Pancreas (tissue), 10 donors: ENCODE results near the gene SELENON. TPM values are rescaled to one million over a fixed set of nuclear protein-coding genes. Genes with fewer than 3 reads are reported as not detected.

Experiments used
- ATAC-seq, 4 donors: fragments of 200-7000 bp; cut with Tn5 transposase; one replicate each; pipeline versions ENCODE4 v1.8.0 to v1.9.1; 2020; ENCODE audit warnings: mild to moderate bottlenecking in 4 of 4, moderate library complexity in 4 of 4
- DNase-seq, 6 donors: peaks; one replicate each; pipeline ENCODE4 v3.0.0-alpha.2; 2020
- FAIRE-seq: peaks from 2 replicates; lab custom pipeline; 2012; peaks lifted over from hg19 to GRCh38; lab: Jason Lieb, UNC
- H3K27ac ChIP-seq, 4 donors: fragments of 200-600 bp; sonication (generic); 1 replicate in 3 of 4; 2 replicates in 1 of 4; pipeline versions ENCODE4 v1.5.0 to v1.8.0; 2020
- H3K27me3 ChIP-seq, 4 donors: fragments of 200-600 bp; one replicate each; pipeline ENCODE4 v1.8.0; 2021
- H3K36me3 ChIP-seq, 3 donors: fragments of 200-600 bp; sonication (generic) in 1 of 3; one replicate each; pipeline versions ENCODE4 v1.5.0 to v1.8.0; 2020 to 2021
- H3K4me1 ChIP-seq, 3 donors: fragments of 200-600 bp; one replicate each; pipeline ENCODE4 v1.8.0; 2021
- H3K4me3 ChIP-seq, 4 donors: fragments of 200-600 bp; sonication (generic) in 2 of 4; one replicate each; pipeline versions ENCODE4 v1.5.0 to v1.8.0; 2020 to 2021
- H3K9me3 ChIP-seq, 4 donors: fragments of 200-600 bp; one replicate each; pipeline ENCODE4 v1.8.0; 2021
- WGBS, 2 donors: extraction: QIAGEN DNeasy Blood & Tissue Kit; methylation state at CpG; one replicate each; pipeline ENCODE4 v1.1.7; 2013; 5-methylcytosine and 5-hydroxymethylcytosine counted together
- intact Hi-C, 3 donors: fragments of 100-400 bp; cut with DNase I; formaldehyde crosslinking; loops; one replicate each; pipeline versions ENCODE4 v1.11.1 to v1.14.2; 2022
- polyA plus RNA-seq, 2 donors: library from polyadenylated mRNA; stranded (reverse); fragments of 200-250 nt; gene quantifications; one replicate each; pipeline ENCODE4 v1.2.3, GENCODE V29; 2013
- total RNA-seq, 6 donors: library from RNA; stranded (reverse); fragmentation: NEBNext Ultra II Directional in 4 of 6; extraction: Animal tissue kit (Norgen Biotek cat#: 25700) in 4 of 6; gene quantifications; one replicate each; pipeline versions ENCODE4 v1.2.1 to v1.2.4, GENCODE V29; 2021 to 2023
- TF ChIP-seq, protein P1 (sequence below), 4 donors: fragments of 200-600 bp; sonication (generic) in 3 of 4; IDR thresholded peaks; one replicate each; pipeline versions ENCODE4 v1.5.0 to v1.8.0; 2021; ENCODE audit warnings: antibody characterized with exemption in 4 of 4
- donor health status: healthy with polysubstance abuse.
- donor health status: DM: no; HTN: no; CAD: no; lungs with moderate emphysema.
- donor health status: DM: no; HTN: no; CAD: no.
- donor health status: control.
- donor health status: control.
- donor health status: Bipolar disorder and iron deficiency.
- donor health status: DM: yes; HTN: yes; CAD: no.
- donor health status: DM: no; HTN: no; CAD: no.
- donor health status: DM: no; HTN: no; CAD: no.
- donor health status: DM: yes; HTN: yes; CAD: no.

The SELENON gene
- total and polyA plus RNA-seq, 8 donors, result 27.8 to 48.3 (median 37.9) TPM

DNA sequence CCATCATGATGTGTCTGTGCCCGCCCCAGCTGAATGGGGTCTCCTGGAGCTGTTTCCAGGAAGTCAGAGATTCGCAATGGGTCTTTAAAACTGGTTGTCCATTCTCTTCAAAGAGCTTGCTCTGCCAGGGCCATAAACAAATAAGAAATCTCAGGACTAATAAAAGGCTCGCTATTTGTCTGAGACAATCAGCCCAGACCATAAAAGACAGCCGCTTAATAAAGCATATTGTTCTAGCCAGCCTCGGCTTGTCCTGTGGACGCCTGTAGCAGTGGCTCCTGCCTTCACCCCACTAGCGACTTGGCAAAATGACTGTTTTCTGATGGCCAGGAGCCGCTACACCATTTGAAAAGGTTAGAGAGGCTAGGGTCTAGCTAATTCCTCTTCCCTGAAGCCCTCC, 20.6 kb upstream of the SELENON start:
- intact Hi-C loops, result no loop called here
- ATAC-seq, result no peak
- H3K9me3 ChIP-seq, result no peaks in the 10 kb centered on the region
- peaks cover 5 to 27% (median 20%) of the 10 kb centered on the region in 3 donors for H3K4me1 ChIP-seq
- DNase-seq, result no peak
- no peaks in the 10 kb centered on the region for H3K36me3 ChIP-seq
- no peaks in the 10 kb centered on the region for H3K27me3 ChIP-seq
- H3K27ac ChIP-seq, result no peak overlapping the region
- no peak overlapping the region for H3K4me3 ChIP-seq
- no peak for FAIRE-seq
- TF ChIP-seq, protein P1, sequence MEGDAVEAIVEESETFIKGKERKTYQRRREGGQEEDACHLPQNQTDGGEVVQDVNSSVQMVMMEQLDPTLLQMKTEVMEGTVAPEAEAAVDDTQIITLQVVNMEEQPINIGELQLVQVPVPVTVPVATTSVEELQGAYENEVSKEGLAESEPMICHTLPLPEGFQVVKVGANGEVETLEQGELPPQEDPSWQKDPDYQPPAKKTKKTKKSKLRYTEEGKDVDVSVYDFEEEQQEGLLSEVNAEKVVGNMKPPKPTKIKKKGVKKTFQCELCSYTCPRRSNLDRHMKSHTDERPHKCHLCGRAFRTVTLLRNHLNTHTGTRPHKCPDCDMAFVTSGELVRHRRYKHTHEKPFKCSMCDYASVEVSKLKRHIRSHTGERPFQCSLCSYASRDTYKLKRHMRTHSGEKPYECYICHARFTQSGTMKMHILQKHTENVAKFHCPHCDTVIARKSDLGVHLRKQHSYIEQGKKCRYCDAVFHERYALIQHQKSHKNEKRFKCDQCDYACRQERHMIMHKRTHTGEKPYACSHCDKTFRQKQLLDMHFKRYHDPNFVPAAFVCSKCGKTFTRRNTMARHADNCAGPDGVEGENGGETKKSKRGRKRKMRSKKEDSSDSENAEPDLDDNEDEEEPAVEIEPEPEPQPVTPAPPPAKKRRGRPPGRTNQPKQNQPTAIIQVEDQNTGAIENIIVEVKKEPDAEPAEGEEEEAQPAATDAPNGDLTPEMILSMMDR (IDR thresholded peaks at IDR 0.05), result no peak
- 95 to 99% methylated on average over 8 of the region's 8 CpGs for WGBS, 2 donors

DNA sequence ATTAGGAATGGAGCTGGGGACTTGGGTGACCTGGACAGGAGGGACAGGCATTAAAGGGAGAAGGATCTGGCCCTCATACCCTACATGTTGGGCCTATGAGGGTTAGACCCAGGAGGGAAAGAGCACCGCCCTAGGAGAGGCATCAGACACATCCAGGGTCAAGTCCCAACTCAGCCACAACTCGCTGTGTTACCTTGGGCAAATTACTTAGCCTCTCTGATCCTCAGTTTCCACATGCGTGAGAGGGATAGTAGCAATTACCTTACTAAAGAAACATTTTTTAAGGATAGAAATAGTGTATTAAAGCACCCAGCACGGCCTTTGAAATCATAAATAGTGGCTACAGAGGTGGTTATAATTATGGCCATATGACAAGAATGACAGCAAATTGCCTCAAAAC, 20.1 kb upstream of the SELENON start:
- H3K27ac ChIP-seq, result no peak overlapping the region
- no peak for ATAC-seq
- no peaks in the 10 kb centered on the region for H3K36me3 ChIP-seq
- no peak for DNase-seq
- no peaks in the 10 kb centered on the region for H3K27me3 ChIP-seq
- H3K4me1 ChIP-seq, result peaks cover 0 to 22% (median 18%) of the 10 kb centered on the region in 3 donors
- H3K9me3 ChIP-seq, result no peaks in the 10 kb centered on the region
- no peak for FAIRE-seq
- intact Hi-C loops, result no loop called here
- TF ChIP-seq, protein P1 (IDR thresholded peaks at IDR 0.05), result no peak
- 94 to 95% methylated on average over 4 of the region's 4 CpGs for WGBS, 2 donors
- no peak overlapping the region for H3K4me3 ChIP-seq

DNA sequence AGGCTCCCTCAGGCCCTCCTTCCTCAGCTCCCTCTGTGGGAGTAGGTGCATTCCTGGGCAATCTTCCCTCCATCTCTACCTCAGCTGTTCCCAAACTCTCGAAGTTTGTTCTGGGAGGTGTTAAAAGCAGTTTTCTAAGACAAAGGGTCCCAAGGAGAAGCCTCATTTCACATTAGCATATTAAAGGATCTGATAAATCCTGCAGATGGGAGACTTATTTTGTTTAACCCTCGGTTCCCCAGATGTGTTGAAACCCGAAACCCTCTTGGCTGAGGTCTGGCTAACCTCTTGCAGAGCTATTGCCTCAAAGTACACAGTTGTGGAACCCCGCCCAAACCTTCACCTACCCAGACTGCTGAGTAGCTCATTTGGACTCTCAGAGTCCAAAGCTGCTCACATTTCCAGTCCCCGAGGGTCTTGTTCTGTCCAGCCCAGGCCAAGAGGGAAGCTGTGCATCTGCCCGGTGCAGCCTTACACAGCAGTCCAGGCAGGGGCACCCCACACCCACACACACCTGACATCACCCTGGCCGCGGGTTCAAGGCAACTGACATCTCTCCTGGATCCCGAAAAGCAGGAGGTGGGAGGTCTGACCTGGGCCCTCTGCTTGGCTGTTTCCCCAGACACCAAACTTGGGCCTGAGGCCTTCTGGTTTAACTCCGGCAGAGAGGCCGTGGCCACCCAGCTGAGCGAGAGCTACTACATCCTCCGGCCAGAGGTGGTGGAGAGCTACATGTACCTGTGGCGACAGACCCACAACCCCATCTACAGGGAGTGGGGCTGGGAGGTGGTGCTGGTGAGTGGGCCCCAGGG, 19.5 kb upstream of the SELENON start:
- H3K9me3 ChIP-seq, result no peaks in the 10 kb centered on the region
- 86 to 90% methylated on average over 14 of the region's 14 CpGs for WGBS, 2 donors
- H3K4me1 ChIP-seq, result peaks cover 0 to 18% (median 15%) of the 10 kb centered on the region in 3 donors
- ATAC-seq (no peak), FAIRE-seq (no peak), DNase-seq (no peak)
- intact Hi-C loops, result no loop called here
- TF ChIP-seq, protein P1 (IDR thresholded peaks at IDR 0.05), result no peak
- H3K27ac ChIP-seq, result no peak overlapping the region
- no peaks in the 10 kb centered on the region for H3K36me3 ChIP-seq
- H3K27me3 ChIP-seq, result no peaks in the 10 kb centered on the region
- H3K4me3 ChIP-seq, result no peak overlapping the region

DNA sequence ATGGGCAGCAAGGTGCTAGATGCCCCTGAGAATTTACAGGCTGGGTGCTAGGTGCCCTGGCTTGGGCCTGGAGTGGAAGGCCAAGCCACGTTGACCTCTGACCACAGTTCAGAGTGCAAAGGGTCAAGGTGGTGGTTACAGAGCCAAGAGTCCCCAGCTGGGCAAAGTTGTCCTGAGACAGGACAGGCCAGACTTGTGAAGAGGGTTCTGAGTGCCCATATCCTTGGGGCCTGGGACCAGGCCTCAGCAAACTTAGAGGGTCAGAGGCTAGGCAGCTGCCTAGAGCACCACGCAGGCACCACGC, 18.9 kb upstream of the SELENON start:
- Histone ChIP-seq H3K27ac (no peak overlapping the region), H3K4me3 (no peak overlapping the region), H3K4me1 (peaks cover 0 to 18% (median 11%) of the 10 kb centered on the region in 3 donors), H3K36me3 (no peaks in the 10 kb centered on the region), H3K27me3 (no peaks in the 10 kb centered on the region), H3K9me3 (no peaks in the 10 kb centered on the region)
- intact Hi-C loops, result no loop called here
- DNase-seq, result no peak
- FAIRE-seq, result no peak
- TF ChIP-seq, protein P1 (IDR thresholded peaks at IDR 0.05), result no peak
- ATAC-seq, result no peak
- 80 to 85% methylated on average over 3 of the region's 3 CpGs for WGBS, 2 donors

DNA sequence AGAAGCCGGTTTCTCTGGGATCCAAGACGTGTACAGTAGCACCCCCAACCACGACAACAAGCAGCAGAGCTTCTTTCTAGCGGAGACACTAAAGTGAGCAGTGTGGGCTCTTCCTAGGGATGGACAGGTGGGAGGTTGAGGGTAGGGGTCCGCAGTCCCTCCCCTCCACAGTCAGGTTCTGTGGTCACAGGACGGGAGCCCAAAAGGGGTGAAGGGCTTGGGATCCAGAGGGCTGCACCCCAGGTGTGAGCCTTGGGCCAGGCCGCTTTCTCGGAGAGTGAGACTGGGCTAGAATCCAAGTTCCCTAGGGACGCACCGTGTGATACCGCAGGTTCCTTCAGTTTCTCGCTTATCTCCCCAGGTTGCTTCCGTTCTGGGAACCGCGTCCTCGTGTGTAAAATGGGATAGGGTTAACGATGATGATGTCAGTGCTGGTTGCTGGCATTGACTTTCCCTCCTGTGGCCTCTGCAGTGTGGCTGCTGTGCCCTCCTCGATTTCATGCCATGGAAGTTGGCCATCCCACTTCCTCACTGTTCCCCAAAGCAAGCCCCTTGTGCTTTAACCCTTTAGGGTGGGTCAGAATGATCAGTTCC, 17.3 kb upstream of the SELENON start:
- FAIRE-seq, result no peak
- Histone ChIP-seq H3K4me3 (no peak overlapping the region), H3K4me1 (peaks cover 0 to 18% (median 11%) of the 10 kb centered on the region in 3 donors), H3K36me3 (no peaks in the 10 kb centered on the region), H3K27ac (no peak overlapping the region), H3K9me3 (no peaks in the 10 kb centered on the region), H3K27me3 (no peaks in the 10 kb centered on the region)
- peak in 3 of 6 donors; percentile 62 to 63 (median 63) for DNase-seq
- intact Hi-C loops, result no loop called here
- TF ChIP-seq, protein P1 (IDR thresholded peaks at IDR 0.05), result no peak
- ATAC-seq, result peak; percentile 66 to 82 (median 78)
- WGBS, 2 donors, result 46% methylated on average over 18 of the region's 18 CpGs
